ENCODE data around the gene MRAS. TPM values are rescaled to one million over a fixed set of nuclear protein-coding genes. Genes with fewer than 3 reads are reported as not detected.

The MRAS gene
- total and polyA plus RNA-seq, 8 donors: 18.1 to 48.0 (median 21.5) TPM

DNA sequence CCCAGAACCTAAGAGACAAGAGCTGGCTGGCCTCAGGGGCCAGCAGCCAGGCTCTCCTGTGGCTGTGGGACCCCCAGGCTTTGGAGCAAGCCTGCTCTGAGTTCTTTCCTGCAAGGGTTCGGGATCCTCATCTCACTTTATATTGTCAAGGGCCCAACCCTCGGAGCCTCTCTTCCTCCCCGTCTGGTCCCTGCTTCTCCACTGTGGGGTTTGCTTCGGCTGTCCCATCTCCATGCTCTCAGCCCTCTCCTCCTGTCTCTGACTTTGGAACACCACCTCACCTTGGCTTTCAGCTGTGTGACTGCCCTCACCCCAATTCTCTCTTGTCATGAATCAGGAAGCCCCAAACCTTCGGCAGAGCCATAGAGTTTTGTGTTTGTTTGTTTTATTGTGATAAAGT lies 30.0 kb downstream of the MRAS start:
- intact Hi-C loops (cut with DNase I): no loop called here
- Histone ChIP-seq H3K4me3 (no peak overlapping the region), H3K27me3 (no peaks in the 10 kb centered on the region), H3K36me3 (no peaks in the 10 kb centered on the region), H3K9me3 (no peaks in the 10 kb centered on the region), H3K4me1 (peaks cover 18 to 21% of the 10 kb centered on the region in 2 donors), H3K27ac (no peak overlapping the region)
- no peak for DNase-seq
- ATAC-seq: no peak
- TF ChIP-seq CTCF (IDR thresholded peaks at IDR 0.05): no peak

DNA sequence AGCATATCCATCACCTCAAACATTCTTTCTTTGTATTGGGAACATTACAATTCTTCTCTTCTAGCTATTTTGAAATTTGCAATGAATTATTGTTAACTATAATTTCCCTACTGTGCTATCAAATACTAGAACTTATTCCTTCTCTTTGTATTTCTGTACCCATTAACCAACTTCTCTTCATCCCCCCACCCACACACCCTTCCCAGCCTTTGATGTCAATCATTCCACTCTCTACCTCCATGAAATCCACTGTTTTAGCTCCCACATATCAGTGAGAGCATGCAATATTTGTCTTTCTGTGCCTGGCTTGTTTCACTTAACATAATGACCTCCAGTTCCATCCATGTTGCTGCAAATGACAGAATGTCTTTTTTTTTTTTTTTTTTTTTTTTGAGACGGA lies 30.6 kb downstream of the MRAS start:
- intact Hi-C loops (cut with DNase I): no loop called here
- no peak overlapping the region for H3K4me3 ChIP-seq
- no peaks in the 10 kb centered on the region for H3K9me3 ChIP-seq
- no peak for TF ChIP-seq CTCF (IDR thresholded peaks at IDR 0.05)
- H3K27ac ChIP-seq: no peak overlapping the region
- H3K36me3 ChIP-seq: no peaks in the 10 kb centered on the region
- peaks cover 18 to 21% of the 10 kb centered on the region in 2 donors for H3K4me1 ChIP-seq
- H3K27me3 ChIP-seq: no peaks in the 10 kb centered on the region
- ATAC-seq: no peak
- no peak for DNase-seq

GRCh38 chr3:138381413-138381901 lies 33.1 kb downstream of the MRAS start:
- DNase-seq: peak in 1 of 4 donors; percentile 48
- intact Hi-C loops (cut with DNase I): no loop called here
- H3K27ac ChIP-seq: peak overlapping the region; percentile 48 to 78

GRCh38 chr3:138381950-138382715 lies 33.8 kb downstream of the MRAS start:
- DNase-seq: peak in 3 of 4 donors; percentile 25 to 84 (median 83)
- ATAC-seq: peak; percentile 96
- H3K27ac ChIP-seq: peak overlapping the region; percentile 48 to 78

More at GRCh38 chr3:138381413-138381901, 33.1 kb downstream of the MRAS start:
- no peaks in the 10 kb centered on the region for H3K36me3 ChIP-seq
- H3K4me3 ChIP-seq: no peak overlapping the region
- peak; percentile 62 for ATAC-seq
- no peaks in the 10 kb centered on the region for H3K27me3 ChIP-seq
- no peaks in the 10 kb centered on the region for H3K9me3 ChIP-seq
- TF ChIP-seq CTCF (IDR thresholded peaks at IDR 0.05): no peak
- H3K4me1 ChIP-seq: peaks cover 18 to 21% of the 10 kb centered on the region in 2 donors

More at GRCh38 chr3:138381950-138382715, 33.8 kb downstream of the MRAS start:
- Histone ChIP-seq H3K4me3 (no peak overlapping the region), H3K27me3 (no peaks in the 10 kb centered on the region), H3K9me3 (no peaks in the 10 kb centered on the region), H3K36me3 (no peaks in the 10 kb centered on the region), H3K4me1 (peaks cover 18 to 21% of the 10 kb centered on the region in 2 donors)
- intact Hi-C loops (cut with DNase I): no loop called here
- TF ChIP-seq CTCF (IDR thresholded peaks at IDR 0.05): no peak
